AG09309 (cell line): ENCODE measurements around the gene KLHDC4.

Source experiments
- DNase-seq: peaks from one replicate; pipeline ENCODE4 v3.0.0-alpha.2; 2010; ENCODE audit warnings: low read depth
- H3K4me3 ChIP-seq: 2 replicates; pipeline ENCODE4 v1.5.1; 2011; ENCODE audit warnings: mild to moderate bottlenecking, low read depth, low read length, moderate library complexity; ENCODE audit not compliant: control insufficient read depth
- CTCF ChIP-seq: IDR thresholded peaks from 2 replicates; pipeline ENCODE4 v1.5.1; 2011; ENCODE audit warnings: mild to moderate bottlenecking, low read depth, low read length, inconsistent platforms; ENCODE audit not compliant: insufficient read depth, control insufficient read depth; ENCODE audit errors: missing control alignments

KLHDC4 gene

GRCh38 chr16:87697256-87697655 lies 68.5 kb downstream of the KLHDC4 start:
- H3K4me3 ChIP-seq, result no peak overlapping the region
- no peak for DNase-seq
- no peak for TF ChIP-seq CTCF

- H3K4me3 ChIP-seq, result no peak overlapping the region
- no peak for DNase-seq
- no peak for TF ChIP-seq CTCF
Measured at GRCh38 chr16:87696726-87697125, 69.1 kb downstream of the KLHDC4 start.

GRCh38 chr16:87695534-87695933 lies 70.3 kb downstream of the KLHDC4 start:
- DNase-seq, result no peak
- H3K4me3 ChIP-seq, result no peak overlapping the region
- no peak for TF ChIP-seq CTCF

GRCh38 chr16:87694441-87695125 lies 71.2 kb downstream of the KLHDC4 start:
- no peak overlapping the region for H3K4me3 ChIP-seq
- no peak for DNase-seq
- no peak for TF ChIP-seq CTCF

GRCh38 chr16:87693827-87694226 lies 72.0 kb downstream of the KLHDC4 start:
- TF ChIP-seq CTCF, result no peak
- H3K4me3 ChIP-seq, result no peak overlapping the region

GRCh38 chr16:87692756-87693155 lies 73.0 kb downstream of the KLHDC4 start:
- no peak for TF ChIP-seq CTCF
- no peak for DNase-seq
- H3K4me3 ChIP-seq, result no peak overlapping the region

More at GRCh38 chr16:87693827-87694226, 72.0 kb downstream of the KLHDC4 start:
- DNase-seq, result no peak

- H3K4me3 ChIP-seq, result no peak overlapping the region
- no peak for DNase-seq
- no peak for TF ChIP-seq CTCF
Measured at GRCh38 chr16:87692176-87692575, 73.6 kb downstream of the KLHDC4 start.
